Right atrium auricular region (tissue), 2 donors: ENCODE results near the gene CASP6. TPM values are rescaled to one million over a fixed set of nuclear protein-coding genes. Genes with fewer than 3 reads are reported as not detected.
"Not testable (repeated sequence)": the region's sequence is repeated elsewhere in the genome, so short reads cannot be mapped to it uniquely, and the experiment has no call there.

Experiments used
- DNase-seq: peaks from one replicate; pipeline ENCODE4 v3.0.0-alpha.2; 2019; ENCODE audit warnings: low spot score
- H3K27ac ChIP-seq, 2 donors: fragments of 200-600 bp; sonication (generic); 1 replicate in 1 of 2; 2 replicates in 1 of 2; pipeline ENCODE4 v1.5.1; 2016 to 2019
- H3K27me3 ChIP-seq, 2 donors: fragments of 200-600 bp; sonication (generic); one replicate each; pipeline versions ENCODE4 v1.5.1 to v1.6.0; 2017 to 2019
- H3K36me3 ChIP-seq: fragments of 200-600 bp; sonication (generic); one replicate; pipeline ENCODE4 v1.5.1; 2016
- H3K4me1 ChIP-seq, 2 donors: fragments of 200-600 bp; sonication (generic); one replicate each; pipeline versions ENCODE4 v1.5.1 to v1.6.0; 2017 to 2019
- H3K4me3 ChIP-seq, 2 donors: fragments of 200-600 bp; sonication (generic); 1 replicate in 1 of 2; 2 replicates in 1 of 2; pipeline ENCODE4 v1.5.1; 2017 to 2019; ENCODE audit warnings: mild to moderate bottlenecking in 1 of 2, moderate library complexity in 1 of 2
- H3K9me3 ChIP-seq, 2 donors: fragments of 200-600 bp; sonication (generic); one replicate each; pipeline ENCODE4 v1.5.1; 2019
- total RNA-seq, 2 donors: library from RNA; depleted of rRNA; stranded (reverse); fragments of >200 nt; gene quantifications; one replicate each; pipeline ENCODE4 v1.1.0, GENCODE V29; 2016
- TF ChIP-seq, protein P1 (sequence below), 2 donors: fragments of 200-600 bp; sonication (generic); IDR thresholded peaks; one replicate each; pipeline ENCODE4 v1.5.1; 2019; ENCODE audit warnings: antibody characterized with exemption in 2 of 2

The CASP6 gene
- total RNA-seq, 2 donors from 2014 or later: 8.6 to 18.2 TPM

DNA sequence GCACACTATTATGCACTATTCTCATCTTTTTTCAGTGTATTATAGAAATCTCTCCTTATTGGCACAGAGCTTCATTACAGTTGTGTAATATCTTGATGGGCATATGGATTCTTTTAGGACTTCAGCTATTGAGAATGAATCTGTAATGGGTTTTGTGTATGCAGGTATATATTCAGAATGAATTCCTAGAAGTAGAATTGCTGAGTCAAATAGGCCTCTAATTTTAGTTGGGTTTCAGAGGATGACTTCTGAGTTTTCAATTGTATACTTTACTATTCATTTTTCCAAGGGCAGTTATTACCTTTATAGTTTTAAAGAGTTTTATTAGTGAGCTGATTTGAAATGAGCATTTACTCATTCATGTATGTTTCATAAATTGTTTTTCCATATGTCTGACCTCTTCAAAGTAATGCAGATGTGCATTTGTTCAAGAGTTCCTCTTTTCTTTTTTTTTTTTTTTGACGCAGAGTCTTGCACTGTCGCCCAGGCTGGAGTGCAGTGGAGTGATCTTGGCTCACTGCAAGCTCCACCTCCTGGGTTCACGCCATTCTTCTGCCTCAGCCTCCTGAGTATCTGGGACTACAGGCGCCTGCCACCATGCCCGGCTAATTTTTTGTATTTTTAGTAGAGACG, 19.5 kb downstream of the CASP6 start:
- Histone ChIP-seq H3K27me3 (no peaks in the 10 kb centered on the region), H3K36me3 (peaks cover 25% of the 10 kb centered on the region), H3K4me3 (no peak overlapping the region), H3K9me3 (no peaks in the 10 kb centered on the region), H3K4me1 (no peaks in the 10 kb centered on the region), H3K27ac (no peak overlapping the region)
- TF ChIP-seq, protein P1, sequence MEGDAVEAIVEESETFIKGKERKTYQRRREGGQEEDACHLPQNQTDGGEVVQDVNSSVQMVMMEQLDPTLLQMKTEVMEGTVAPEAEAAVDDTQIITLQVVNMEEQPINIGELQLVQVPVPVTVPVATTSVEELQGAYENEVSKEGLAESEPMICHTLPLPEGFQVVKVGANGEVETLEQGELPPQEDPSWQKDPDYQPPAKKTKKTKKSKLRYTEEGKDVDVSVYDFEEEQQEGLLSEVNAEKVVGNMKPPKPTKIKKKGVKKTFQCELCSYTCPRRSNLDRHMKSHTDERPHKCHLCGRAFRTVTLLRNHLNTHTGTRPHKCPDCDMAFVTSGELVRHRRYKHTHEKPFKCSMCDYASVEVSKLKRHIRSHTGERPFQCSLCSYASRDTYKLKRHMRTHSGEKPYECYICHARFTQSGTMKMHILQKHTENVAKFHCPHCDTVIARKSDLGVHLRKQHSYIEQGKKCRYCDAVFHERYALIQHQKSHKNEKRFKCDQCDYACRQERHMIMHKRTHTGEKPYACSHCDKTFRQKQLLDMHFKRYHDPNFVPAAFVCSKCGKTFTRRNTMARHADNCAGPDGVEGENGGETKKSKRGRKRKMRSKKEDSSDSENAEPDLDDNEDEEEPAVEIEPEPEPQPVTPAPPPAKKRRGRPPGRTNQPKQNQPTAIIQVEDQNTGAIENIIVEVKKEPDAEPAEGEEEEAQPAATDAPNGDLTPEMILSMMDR (IDR thresholded peaks at IDR 0.05): no peak
- DNase-seq: no peak

GRCh38 chr4:109682875-109683274, 20.4 kb downstream of the CASP6 start:
- H3K36me3 ChIP-seq: peaks cover 25% of the 10 kb centered on the region
- TF ChIP-seq, protein P1 (IDR thresholded peaks at IDR 0.05): no peak
- no peak overlapping the region for H3K27ac ChIP-seq
- H3K9me3 ChIP-seq: no peaks in the 10 kb centered on the region
- no peak overlapping the region for H3K4me3 ChIP-seq
- H3K27me3 ChIP-seq: no peaks in the 10 kb centered on the region
- no peaks in the 10 kb centered on the region for H3K4me1 ChIP-seq
- no peak for DNase-seq

DNA sequence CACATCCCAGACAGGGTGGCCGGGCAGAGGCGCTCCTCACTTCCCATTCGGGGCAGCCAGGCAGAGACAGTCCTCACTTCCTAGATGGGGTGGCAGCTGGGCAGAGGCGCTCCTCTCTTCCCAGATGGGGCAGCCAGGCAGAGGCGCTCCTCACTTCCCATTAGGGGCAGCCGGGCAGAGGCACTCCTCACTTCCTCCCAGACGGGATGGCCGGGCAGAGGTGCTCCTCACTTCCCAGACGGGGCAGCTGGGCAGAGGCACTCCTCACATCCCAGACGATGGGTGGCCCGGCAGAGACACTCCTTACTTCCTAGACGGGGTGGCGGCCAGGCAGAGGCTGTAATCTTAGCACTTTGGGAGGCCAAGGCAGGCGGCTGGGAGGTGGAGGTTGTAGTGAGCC, 24.3 kb downstream of the CASP6 start:
- not testable (repeated sequence) for DNase-seq, H3K36me3 ChIP-seq

DNA sequence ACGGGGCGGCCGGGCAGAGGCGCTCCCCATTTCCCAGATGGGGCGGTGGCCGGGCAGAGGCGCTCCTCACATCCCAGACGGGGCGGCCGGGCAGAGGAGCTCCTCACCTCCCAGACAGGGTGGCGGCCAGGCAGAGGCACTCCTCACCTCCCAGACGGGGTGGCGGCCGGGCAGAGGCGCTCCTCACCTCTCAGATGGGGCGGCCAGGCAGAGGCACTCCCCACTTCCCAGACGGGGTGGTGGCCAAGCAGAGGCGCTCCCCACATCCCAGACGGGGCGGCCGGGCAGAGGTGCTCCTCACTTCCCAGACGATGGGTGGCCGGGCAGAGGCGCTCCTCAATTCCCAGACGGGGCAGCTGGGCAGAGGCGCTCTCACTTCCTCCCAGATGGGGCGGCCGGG, 24.8 kb downstream of the CASP6 start:
- not testable (repeated sequence) for H3K4me1 ChIP-seq, H3K4me3 ChIP-seq, DNase-seq, H3K27me3 ChIP-seq, H3K9me3 ChIP-seq, H3K27ac ChIP-seq, H3K36me3 ChIP-seq

More for the DNA sequence above, 24.3 kb downstream of the CASP6 start:
- H3K4me1 ChIP-seq, H3K9me3 ChIP-seq, H3K4me3 ChIP-seq, H3K27ac ChIP-seq, H3K27me3 ChIP-seq: not testable (repeated sequence)

- TF ChIP-seq, protein P1 (IDR thresholded peaks at IDR 0.05): no peak
- no peak for DNase-seq
- H3K36me3 ChIP-seq: no peaks in the 10 kb centered on the region
- H3K4me1 ChIP-seq: no peaks in the 10 kb centered on the region
- no peaks in the 10 kb centered on the region for H3K9me3 ChIP-seq
- no peak overlapping the region for H3K27ac ChIP-seq
- H3K4me3 ChIP-seq: no peak overlapping the region
- no peaks in the 10 kb centered on the region for H3K27me3 ChIP-seq
Measured at GRCh38 chr4:109676886-109677285, 26.4 kb downstream of the CASP6 start.

DNA sequence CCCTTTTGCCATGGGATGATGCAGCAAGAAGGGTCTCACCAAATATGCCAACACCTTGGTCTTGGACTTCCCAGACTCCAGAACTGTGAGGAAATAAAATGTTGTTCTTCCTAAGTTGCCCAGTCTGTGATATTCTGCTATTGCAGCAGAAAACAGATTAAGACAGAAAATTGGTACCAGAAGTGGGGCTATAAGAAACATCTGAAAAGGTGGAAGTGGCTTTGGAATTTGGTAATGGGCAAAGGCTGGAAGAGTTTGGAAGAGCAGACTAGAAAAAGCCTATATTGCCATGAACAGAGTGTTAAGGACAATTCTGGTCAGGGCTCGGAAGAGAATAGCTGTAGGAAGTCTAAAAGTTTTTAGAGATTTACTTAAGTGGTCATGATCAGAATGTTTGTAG, 27.4 kb downstream of the CASP6 start:
- Histone ChIP-seq H3K27me3 (no peaks in the 10 kb centered on the region), H3K27ac (no peak overlapping the region), H3K9me3 (no peaks in the 10 kb centered on the region), H3K4me3 (no peak overlapping the region), H3K36me3 (no peaks in the 10 kb centered on the region), H3K4me1 (no peaks in the 10 kb centered on the region)
- no peak for DNase-seq
- TF ChIP-seq, protein P1 (IDR thresholded peaks at IDR 0.05): no peak

GRCh38 chr4:109675181-109675580, 28.1 kb downstream of the CASP6 start:
- no peak overlapping the region for H3K4me3 ChIP-seq
- no peaks in the 10 kb centered on the region for H3K4me1 ChIP-seq
- TF ChIP-seq, protein P1 (IDR thresholded peaks at IDR 0.05): no peak
- no peak overlapping the region for H3K27ac ChIP-seq
- H3K27me3 ChIP-seq: no peaks in the 10 kb centered on the region
- no peaks in the 10 kb centered on the region for H3K9me3 ChIP-seq
- no peak for DNase-seq
- no peaks in the 10 kb centered on the region for H3K36me3 ChIP-seq
